Measurements from ENCODE around the gene CFD.

CFD gene

GRCh38 chr19:815079-815774, 44.2 kb upstream of the CFD start:
- H3K9me3 ChIP-seq (ENCODE audit: control insufficient read depth, insufficient read depth, low read depth, low read length): no peaks in the 10 kb centered on the region
- H3K27ac ChIP-seq (ENCODE audit: extremely low read depth, low read depth, low read length): no peak overlapping the region
- H3K36me3 ChIP-seq (ENCODE audit: control insufficient read depth in 2 of 2, insufficient read depth in 1 of 2, low read length in 2 of 2): peaks cover 9 to 32% of the 10 kb centered on the region in 2 experiments; a peak in 2 of 3 replicates
- CTCF ChIA-PET: interaction anchor here (1.0 kb wide), 1 partner anchor 45 kb away, joined by 4 read pairs; no protein-coding TSS in a partner anchor
- POLR2A ChIA-PET: no interaction called here
- no peaks in the 10 kb centered on the region for H3K4me1 ChIP-seq (ENCODE audit: control insufficient read depth, insufficient read depth, low read length)
- TF ChIP-seq HIC1 (tag by site-specific recombination; IDR thresholded peaks at IDR 0.05): peak; percentile 96
- TF ChIP-seq ZNF221 (tag by site-specific recombination; IDR thresholded peaks at IDR 0.05; ENCODE audit: borderline replicate concordance): no peak
- no peak for TF ChIP-seq ZNF510 (tag by site-specific recombination; IDR thresholded peaks at IDR 0.05; ENCODE audit: insufficient replicate concordance)
- TF ChIP-seq ZNF184 (tag by site-specific recombination; IDR thresholded peaks at IDR 0.05): no peak
- TF ChIP-seq ZNF155 (tag by site-specific recombination; IDR thresholded peaks at IDR 0.05): no peak
- H3K4me3 ChIP-seq (ENCODE audit: low read depth, low read length): no peak overlapping the region

GRCh38 chr19:815775-816499, 43.5 kb upstream of the CFD start:
- no peaks in the 10 kb centered on the region for H3K9me3 ChIP-seq (ENCODE audit: control insufficient read depth, insufficient read depth, low read depth, low read length)
- ChIA-PET CTCF (interaction anchor here (1.0 kb wide), 1 partner anchor 46 kb away, joined by 4 read pairs; no protein-coding TSS in a partner anchor), POLR2A (no interaction called here)
- no peak overlapping the region for H3K4me3 ChIP-seq (ENCODE audit: low read depth, low read length)
- no peak overlapping the region for H3K27ac ChIP-seq (ENCODE audit: extremely low read depth, low read depth, low read length)
- peaks cover 8 to 25% of the 10 kb centered on the region in 2 experiments; a peak in 2 of 3 replicates for H3K36me3 ChIP-seq (ENCODE audit: control insufficient read depth in 2 of 2, insufficient read depth in 1 of 2, low read length in 2 of 2)
- H3K4me1 ChIP-seq (ENCODE audit: control insufficient read depth, insufficient read depth, low read length): no peaks in the 10 kb centered on the region
- TF ChIP-seq ZNF132 (tag by site-specific recombination; IDR thresholded peaks at IDR 0.05; ENCODE audit: borderline replicate concordance): no peak
- peak; percentile 91 for TF ChIP-seq ZFHX2 (tag by site-specific recombination; conservative IDR thresholded peaks at IDR 0.05)
- TF ChIP-seq ZNF19 (tag by site-specific recombination; IDR thresholded peaks at IDR 0.05; ENCODE audit: low read depth): no peak
- no peak for TF ChIP-seq ZNF202 (tag by site-specific recombination; IDR thresholded peaks at IDR 0.05; ENCODE audit: borderline replicate concordance)
- no peak for TF ChIP-seq ZNF423 (tag by site-specific recombination; IDR thresholded peaks at IDR 0.05)
- TF ChIP-seq HIC1 (tag by site-specific recombination; IDR thresholded peaks at IDR 0.05): no peak
- TF ChIP-seq ZNF600 (tag by site-specific recombination; IDR thresholded peaks at IDR 0.05): 0 out of 2 replicates have a peak, but pooled peaks have one; percentile 41
- no peak for TF ChIP-seq ZNF792 (tag by site-specific recombination; IDR thresholded peaks at IDR 0.05)
- no peak for TF ChIP-seq KLF10 (tag by site-specific recombination; IDR thresholded peaks at IDR 0.05)
- no peak for TF ChIP-seq ZNF266 (tag by site-specific recombination; IDR thresholded peaks at IDR 0.05; ENCODE audit: low read depth)
- no peak for TF ChIP-seq ZBTB6 (tag by site-specific recombination; IDR thresholded peaks at IDR 0.05)
- TF ChIP-seq ZNF157 (tag by site-specific recombination; IDR thresholded peaks at IDR 0.05): no peak
- no peak for TF ChIP-seq ZNF704 (tag by site-specific recombination; IDR thresholded peaks at IDR 0.05)
- no peak for TF ChIP-seq ZBTB1 (tag by site-specific recombination; IDR thresholded peaks at IDR 0.05)
- TF ChIP-seq ZSCAN4 (tag by site-specific recombination; IDR thresholded peaks at IDR 0.05): no peak
- TF ChIP-seq PATZ1 (tag by site-specific recombination; IDR thresholded peaks at IDR 0.05): no peak
